ENCODE data around the gene CELA2A. TPM values are rescaled to one million over a fixed set of nuclear protein-coding genes. Genes with fewer than 3 reads are reported as not detected.
A peak's percentile ranks its signal among the peaks of the same experiment; 100 is the strongest.
"Not testable (repeated sequence)": the region's sequence is repeated elsewhere in the genome, so short reads cannot be mapped to it uniquely, and the experiment has no call there.

CELA2A gene
- total RNA-seq, 1 donor from 2014 or later = not detected

GRCh38 chr1:15430787-15431570, 25.6 kb upstream of the CELA2A start:
- DNase-seq (ENCODE audit: low spot score in 2 of 2, unreplicated experiment in 2 of 2) = peak; percentile 59 to 92
- H3K27me3 Mint-ChIP-seq (ENCODE audit: low read depth) = no peaks in the 10 kb centered on the region
- no peak overlapping the region for H3K4me3 Mint-ChIP-seq
- peaks cover 14% of the 10 kb centered on the region for H3K4me1 Mint-ChIP-seq
- H3K27ac Mint-ChIP-seq = peak overlapping the region; percentile 59
- H3K9me3 Mint-ChIP-seq = no peaks in the 10 kb centered on the region
- peaks cover 4% of the 10 kb centered on the region for H3K36me3 Mint-ChIP-seq
- TF ChIP-seq CTCF (IDR thresholded peaks at IDR 0.05; ENCODE audit: unreplicated experiment) = peak; percentile 93

GRCh38 chr1:15431571-15431948, 25.0 kb upstream of the CELA2A start:
- H3K9me3 Mint-ChIP-seq = no peaks in the 10 kb centered on the region

GRCh38 chr1:15432324-15432723, 24.2 kb upstream of the CELA2A start:
- H3K36me3 Mint-ChIP-seq = no peaks in the 10 kb centered on the region
- H3K4me1 Mint-ChIP-seq = peaks cover 6% of the 10 kb centered on the region
- H3K27ac Mint-ChIP-seq = no peak overlapping the region
- H3K9me3 Mint-ChIP-seq = no peaks in the 10 kb centered on the region
- H3K27me3 Mint-ChIP-seq (ENCODE audit: low read depth) = no peaks in the 10 kb centered on the region
- no peak for DNase-seq (ENCODE audit: low spot score in 2 of 2, unreplicated experiment in 2 of 2)
- no peak overlapping the region for H3K4me3 Mint-ChIP-seq
- no peak for TF ChIP-seq CTCF (IDR thresholded peaks at IDR 0.05; ENCODE audit: unreplicated experiment)

More at GRCh38 chr1:15431571-15431948, 25.0 kb upstream of the CELA2A start:
- Mint-ChIP-seq H3K27ac (peak overlapping the region; percentile 59), H3K4me3 (no peak overlapping the region), H3K36me3 (no peaks in the 10 kb centered on the region), H3K4me1 (peaks cover 8% of the 10 kb centered on the region), H3K27me3 (ENCODE audit: low read depth) (no peaks in the 10 kb centered on the region)
- no peak for TF ChIP-seq CTCF (IDR thresholded peaks at IDR 0.05; ENCODE audit: unreplicated experiment)
- DNase-seq (ENCODE audit: low spot score in 2 of 2, unreplicated experiment in 2 of 2) = no peak

DNA sequence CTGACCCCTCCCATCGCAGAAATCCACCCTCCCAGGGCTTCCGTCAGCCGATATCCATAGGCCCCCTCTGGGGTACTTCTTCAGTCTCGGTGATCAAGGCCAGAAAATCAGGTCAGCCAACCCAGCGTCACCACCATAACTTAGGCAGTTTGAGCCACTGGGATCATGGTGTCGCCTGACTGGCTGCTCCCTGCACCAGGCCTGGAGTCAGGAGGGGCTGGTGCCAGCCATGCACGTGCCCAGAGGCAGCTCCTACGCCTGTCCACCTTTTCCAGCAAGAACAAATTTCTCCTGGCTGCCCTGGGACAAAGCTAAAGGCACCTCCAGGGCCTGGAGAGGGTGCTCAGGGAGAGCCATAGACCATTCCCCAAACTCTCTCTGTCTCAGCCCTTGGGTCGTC, 23.1 kb upstream of the CELA2A start:
- DNase-seq (ENCODE audit: low spot score in 2 of 2, unreplicated experiment in 2 of 2) = no peak
- Mint-ChIP-seq H3K36me3 (no peaks in the 10 kb centered on the region), H3K9me3 (no peaks in the 10 kb centered on the region), H3K4me3 (no peak overlapping the region), H3K27me3 (ENCODE audit: low read depth) (no peaks in the 10 kb centered on the region), H3K27ac (no peak overlapping the region), H3K4me1 (peaks cover 4% of the 10 kb centered on the region)
- TF ChIP-seq CTCF (IDR thresholded peaks at IDR 0.05; ENCODE audit: unreplicated experiment) = no peak

DNA sequence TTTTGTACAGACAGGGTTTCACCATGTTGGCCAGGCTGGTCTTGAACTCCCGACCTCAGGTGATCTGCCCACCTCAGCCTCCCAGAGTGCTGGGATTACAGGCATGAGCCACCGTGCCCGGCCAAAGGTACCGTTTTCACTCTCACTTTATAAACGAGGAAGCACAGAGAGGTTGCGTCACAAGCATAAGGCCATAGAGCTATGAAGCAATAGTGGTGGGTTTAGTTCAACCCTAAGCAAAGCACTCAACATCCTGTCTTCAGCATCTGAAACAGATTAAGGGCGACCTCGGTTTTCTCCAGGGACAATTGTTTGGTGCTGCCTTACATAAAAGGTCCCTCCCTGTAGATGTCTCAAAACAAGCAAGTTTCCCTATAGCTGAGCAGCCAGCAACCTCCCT, 21.8 kb upstream of the CELA2A start:
- H3K4me3 Mint-ChIP-seq; H3K9me3 Mint-ChIP-seq; DNase-seq (ENCODE audit: low spot score in 2 of 2, unreplicated experiment in 2 of 2); H3K36me3 Mint-ChIP-seq; H3K27me3 Mint-ChIP-seq (ENCODE audit: low read depth); H3K4me1 Mint-ChIP-seq; H3K27ac Mint-ChIP-seq: not testable (repeated sequence)

DNA sequence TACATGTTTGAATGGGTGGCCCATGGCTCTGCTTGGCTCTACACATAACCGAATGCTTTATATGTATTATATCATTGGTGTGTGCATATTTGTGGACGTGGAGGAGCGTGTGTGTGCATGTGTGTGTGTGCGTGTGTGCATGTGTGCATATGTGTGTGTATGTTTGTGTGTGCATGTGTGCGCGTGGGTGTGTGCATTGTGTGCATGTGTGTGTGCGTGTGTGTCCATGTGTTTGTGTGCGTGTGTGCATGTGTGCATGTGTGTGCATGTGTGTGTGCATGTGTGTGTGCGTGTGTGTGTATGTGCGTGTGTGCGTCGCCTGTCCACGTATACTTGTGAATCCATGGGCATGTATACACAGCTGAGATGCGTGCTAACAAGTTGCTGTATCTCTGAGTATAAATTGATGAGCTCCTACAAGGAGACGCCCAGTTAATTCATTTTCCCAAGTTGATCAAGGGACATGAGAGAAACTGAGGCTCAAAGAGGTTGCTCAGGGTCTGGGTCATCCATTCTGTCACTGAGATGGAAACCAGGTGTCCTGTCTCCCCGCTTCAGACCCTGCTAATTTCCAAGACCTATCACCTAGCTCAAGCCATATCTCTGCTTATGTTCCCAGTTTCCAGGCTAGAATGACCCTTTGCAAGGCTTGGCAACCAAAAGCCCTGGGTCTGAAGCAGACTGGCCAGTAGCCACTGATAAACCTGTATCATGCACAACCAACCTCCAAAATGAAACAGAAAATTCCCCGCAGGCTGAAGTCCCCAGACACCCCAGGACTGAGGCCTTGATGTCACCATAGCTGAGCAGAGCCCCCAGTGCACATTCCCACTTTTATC, 21.1 kb upstream of the CELA2A start:
- TF ChIP-seq CTCF (IDR thresholded peaks at IDR 0.05; ENCODE audit: unreplicated experiment) = no peak
- DNase-seq (ENCODE audit: low spot score in 2 of 2, unreplicated experiment in 2 of 2) = no peak
- no peaks in the 10 kb centered on the region for H3K36me3 Mint-ChIP-seq
- H3K9me3 Mint-ChIP-seq = no peaks in the 10 kb centered on the region
- H3K27me3 Mint-ChIP-seq (ENCODE audit: low read depth) = no peaks in the 10 kb centered on the region
- H3K27ac Mint-ChIP-seq = no peak overlapping the region
- peaks cover 4% of the 10 kb centered on the region for H3K4me1 Mint-ChIP-seq
- H3K4me3 Mint-ChIP-seq = no peak overlapping the region

Measured in mesothelial cell of epicardium (in vitro differentiated cells).